Measurements from ENCODE around the gene ZNF428. TPM values are rescaled to one million over a fixed set of nuclear protein-coding genes. Genes with fewer than 3 reads are reported as not detected.

ZNF428 gene
- total and polyA plus RNA-seq, 4 donors: 27.9 to 95.3 (median 46.2) TPM

- Histone ChIP-seq H3K9me3 (ENCODE audit: control insufficient read depth in 4 of 4, insufficient read depth in 3 of 4, low read length in 3 of 4) (no peaks in the 10 kb centered on the region), H3K4me3 (no peak overlapping the region), H3K9ac (ENCODE audit: insufficient read depth in 1 of 2, low read length in 2 of 2) (peak overlapping the region in 1 of 2 donors; percentile 55), H3K27me3 (ENCODE audit: control insufficient read depth in 3 of 3, insufficient read depth in 3 of 3, low read length in 2 of 3) (peaks cover 0 to 17% (median 13%) of the 10 kb centered on the region in 3 donors), H3K27ac (ENCODE audit: low read depth in 1 of 2, low read length in 1 of 2) (no peak overlapping the region), H3K4me1 (ENCODE audit: control insufficient read depth in 5 of 5, insufficient read depth in 5 of 5, low read length in 5 of 5) (peaks cover 0 to 11% (median 2%) of the 10 kb centered on the region in 5 donors), H3K36me3 (ENCODE audit: control insufficient read depth in 4 of 4, insufficient read depth in 4 of 4, low read length in 4 of 4) (no peaks in the 10 kb centered on the region)
- TF ChIP-seq, protein P1, sequence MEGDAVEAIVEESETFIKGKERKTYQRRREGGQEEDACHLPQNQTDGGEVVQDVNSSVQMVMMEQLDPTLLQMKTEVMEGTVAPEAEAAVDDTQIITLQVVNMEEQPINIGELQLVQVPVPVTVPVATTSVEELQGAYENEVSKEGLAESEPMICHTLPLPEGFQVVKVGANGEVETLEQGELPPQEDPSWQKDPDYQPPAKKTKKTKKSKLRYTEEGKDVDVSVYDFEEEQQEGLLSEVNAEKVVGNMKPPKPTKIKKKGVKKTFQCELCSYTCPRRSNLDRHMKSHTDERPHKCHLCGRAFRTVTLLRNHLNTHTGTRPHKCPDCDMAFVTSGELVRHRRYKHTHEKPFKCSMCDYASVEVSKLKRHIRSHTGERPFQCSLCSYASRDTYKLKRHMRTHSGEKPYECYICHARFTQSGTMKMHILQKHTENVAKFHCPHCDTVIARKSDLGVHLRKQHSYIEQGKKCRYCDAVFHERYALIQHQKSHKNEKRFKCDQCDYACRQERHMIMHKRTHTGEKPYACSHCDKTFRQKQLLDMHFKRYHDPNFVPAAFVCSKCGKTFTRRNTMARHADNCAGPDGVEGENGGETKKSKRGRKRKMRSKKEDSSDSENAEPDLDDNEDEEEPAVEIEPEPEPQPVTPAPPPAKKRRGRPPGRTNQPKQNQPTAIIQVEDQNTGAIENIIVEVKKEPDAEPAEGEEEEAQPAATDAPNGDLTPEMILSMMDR (IDR thresholded peaks at IDR 0.05; ENCODE audit: control extremely low read depth, extremely low read depth): no peak
- no peak for ATAC-seq (ENCODE audit: insufficient read depth, low FRiP score)
- 53 to 61% methylated on average over 5 of the region's 5 CpGs for WGBS, 2 donors
- peak; percentile 41 to 52 (median 46) for DNase-seq
Observed at GRCh38 chr19:43634506-43634871, 15.1 kb upstream of the ZNF428 start.

- ATAC-seq (ENCODE audit: insufficient read depth, low FRiP score) (no peak), DNase-seq (no peak)
- no peak overlapping the region for H3K4me3 ChIP-seq
- peaks cover 0 to 15% (median 13%) of the 10 kb centered on the region in 3 donors for H3K27me3 ChIP-seq (ENCODE audit: control insufficient read depth in 3 of 3, insufficient read depth in 3 of 3, low read length in 2 of 3)
- 89% methylated on average over 5 of the region's 5 CpGs for WGBS, 2 donors
- no peak overlapping the region for H3K27ac ChIP-seq (ENCODE audit: low read depth in 1 of 2, low read length in 1 of 2)
- H3K36me3 ChIP-seq (ENCODE audit: control insufficient read depth in 4 of 4, insufficient read depth in 4 of 4, low read length in 4 of 4): no peaks in the 10 kb centered on the region
- peaks cover 0 to 11% (median under 1%) of the 10 kb centered on the region in 5 donors for H3K4me1 ChIP-seq (ENCODE audit: control insufficient read depth in 5 of 5, insufficient read depth in 5 of 5, low read length in 5 of 5)
- H3K9me3 ChIP-seq (ENCODE audit: control insufficient read depth in 4 of 4, insufficient read depth in 3 of 4, low read length in 3 of 4): no peaks in the 10 kb centered on the region
- TF ChIP-seq, protein P1 (IDR thresholded peaks at IDR 0.05; ENCODE audit: control extremely low read depth, extremely low read depth): no peak
- peak overlapping the region in 1 of 2 donors; percentile 55 for H3K9ac ChIP-seq (ENCODE audit: insufficient read depth in 1 of 2, low read length in 2 of 2)
Observed at GRCh38 chr19:43634068-43634467, 14.6 kb upstream of the ZNF428 start.

DNA sequence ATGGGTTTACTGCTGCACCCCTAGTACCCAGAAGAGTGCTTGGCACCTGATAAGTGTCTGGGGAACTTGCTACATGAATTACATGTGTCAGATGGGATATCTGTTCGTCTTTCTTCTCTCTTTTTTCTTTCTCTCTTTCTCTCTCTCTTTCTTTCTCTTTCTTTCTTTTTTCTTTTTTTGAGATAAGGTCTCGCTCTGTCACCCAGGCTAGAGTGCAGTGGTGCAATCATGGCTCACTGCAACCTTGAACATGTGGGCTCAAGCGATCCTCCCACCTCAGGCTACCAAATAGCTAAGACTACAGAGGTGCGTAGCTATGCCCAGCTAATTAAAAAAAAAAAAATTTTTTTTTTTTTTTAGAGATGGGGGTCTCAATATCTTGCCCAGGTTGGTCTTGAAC, 14.1 kb upstream of the ZNF428 start:
- TF ChIP-seq, protein P1 (IDR thresholded peaks at IDR 0.05; ENCODE audit: control extremely low read depth, extremely low read depth): no peak
- Histone ChIP-seq H3K4me1 (ENCODE audit: control insufficient read depth in 5 of 5, insufficient read depth in 5 of 5, low read length in 5 of 5) (peaks cover 0 to 11% (median 0%) of the 10 kb centered on the region in 5 donors), H3K36me3 (ENCODE audit: control insufficient read depth in 4 of 4, insufficient read depth in 4 of 4, low read length in 4 of 4) (no peaks in the 10 kb centered on the region), H3K27ac (ENCODE audit: low read depth in 1 of 2, low read length in 1 of 2) (no peak overlapping the region), H3K27me3 (ENCODE audit: control insufficient read depth in 3 of 3, insufficient read depth in 3 of 3, low read length in 2 of 3) (peaks cover 0 to 9% (median 8%) of the 10 kb centered on the region in 3 donors), H3K9me3 (ENCODE audit: control insufficient read depth in 4 of 4, insufficient read depth in 3 of 4, low read length in 3 of 4) (no peaks in the 10 kb centered on the region), H3K9ac (ENCODE audit: insufficient read depth in 1 of 2, low read length in 2 of 2) (no peak overlapping the region), H3K4me3 (no peak overlapping the region)
- no peak for ATAC-seq (ENCODE audit: insufficient read depth, low FRiP score)
- DNase-seq: no peak
- WGBS, 2 donors: 88 to 91% methylated on average over 4 of the region's 4 CpGs

DNA sequence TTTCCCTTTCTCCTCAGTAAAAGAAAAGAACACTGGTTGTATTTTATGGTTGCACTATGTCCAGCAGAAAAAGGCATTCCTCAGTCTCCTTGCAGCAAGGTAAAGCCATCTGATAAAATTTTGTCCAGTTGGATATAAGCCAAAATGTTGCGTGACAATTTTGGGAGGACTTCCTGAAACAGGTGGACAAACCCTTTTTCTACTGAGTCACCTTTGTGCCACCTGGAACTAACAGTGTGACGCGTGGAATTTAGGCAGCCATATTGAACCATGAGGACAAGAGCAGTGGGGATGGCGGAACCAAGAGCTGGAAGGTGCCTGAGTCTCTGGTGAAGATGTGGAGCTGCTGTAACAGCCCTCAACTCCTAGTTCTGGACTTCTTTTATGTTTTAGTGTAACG, 12.1 kb upstream of the ZNF428 start:
- Histone ChIP-seq H3K36me3 (ENCODE audit: control insufficient read depth in 4 of 4, insufficient read depth in 4 of 4, low read length in 4 of 4) (no peaks in the 10 kb centered on the region), H3K9me3 (ENCODE audit: control insufficient read depth in 4 of 4, insufficient read depth in 3 of 4, low read length in 3 of 4) (no peaks in the 10 kb centered on the region), H3K27me3 (ENCODE audit: control insufficient read depth in 3 of 3, insufficient read depth in 3 of 3, low read length in 2 of 3) (peaks cover 0 to 2% (median 0%) of the 10 kb centered on the region in 3 donors), H3K4me3 (no peak overlapping the region), H3K27ac (ENCODE audit: low read depth in 1 of 2, low read length in 1 of 2) (no peak overlapping the region), H3K9ac (ENCODE audit: insufficient read depth in 1 of 2, low read length in 2 of 2) (no peak overlapping the region), H3K4me1 (ENCODE audit: control insufficient read depth in 5 of 5, insufficient read depth in 5 of 5, low read length in 5 of 5) (peaks cover 0 to 11% (median 2%) of the 10 kb centered on the region in 5 donors)
- TF ChIP-seq, protein P1 (IDR thresholded peaks at IDR 0.05; ENCODE audit: control extremely low read depth, extremely low read depth): no peak
- ATAC-seq (ENCODE audit: insufficient read depth, low FRiP score) (no peak), DNase-seq (no peak)
- WGBS, 2 donors: 86 to 91% methylated on average over 5 of the region's 5 CpGs

Data from lung (tissue), 12 donors.